PFSK-1 (cell line): ENCODE results near the gene CISTR.

Experiments
- FOXP2 ChIP-seq: optimal IDR thresholded peaks from 2 replicates; pipeline ENCODE3; 2011; ENCODE audit warnings: borderline replicate concordance, control low read depth, inconsistent platforms; ENCODE audit not compliant: insufficient read depth; ENCODE audit errors: extremely low read length, extremely low read depth
- POLR2AphosphoS5 ChIP-seq: IDR thresholded peaks from 2 replicates; pipeline ENCODE4 v1.6.1; 2012; ENCODE audit warnings: low read depth, mild to moderate bottlenecking, control low read depth, low read length, moderate library complexity
- REST ChIP-seq, 2 experiments: IDR thresholded peaks; 2 replicates each; pipeline versions ENCODE4 v1.6.1 to v1.8.0; 2011 to 2012; ENCODE audit warnings: low read depth in 2 of 2, low read length in 2 of 2, control low read depth in 1 of 2, inconsistent platforms in 1 of 2, mild to moderate bottlenecking in 1 of 2, moderate library complexity in 1 of 2; ENCODE audit not compliant: insufficient read depth in 1 of 2
- TAF1 ChIP-seq: IDR thresholded peaks from 2 replicates; pipeline ENCODE4 v1.6.1; 2012; ENCODE audit warnings: low read length, control low read depth, borderline replicate concordance; ENCODE audit not compliant: insufficient read depth

DNA sequence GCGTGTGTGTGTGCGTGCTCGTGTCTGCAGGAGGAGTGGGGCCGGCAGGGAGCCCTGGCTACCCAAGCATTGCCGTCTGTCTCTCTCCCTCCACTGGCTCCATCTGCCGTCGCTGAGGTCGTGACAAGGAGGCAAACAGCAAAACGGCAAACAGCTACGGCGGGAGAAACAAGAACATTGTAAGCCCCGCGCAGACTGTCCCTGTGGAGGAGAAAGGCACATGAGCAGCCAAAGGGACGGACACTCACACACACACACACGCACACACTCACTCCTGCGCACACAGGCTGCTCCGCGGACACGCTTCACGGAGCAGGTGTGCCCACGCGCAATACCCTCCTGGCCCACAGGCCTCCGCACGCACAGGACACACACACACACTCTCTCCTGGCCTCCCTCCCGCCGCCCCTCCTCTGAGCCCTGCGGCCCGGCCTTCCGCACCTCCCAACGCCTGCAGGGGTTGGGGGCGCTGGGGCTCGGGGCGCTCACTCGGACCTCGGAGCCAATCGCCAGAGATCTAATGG is 905 bp downstream of the CISTR start:
- TF ChIP-seq REST (IDR thresholded peaks at IDR 0.05; ENCODE audit: insufficient read depth in 1 of 2, low read depth in 2 of 2, low read length in 2 of 2) = no peak
- TF ChIP-seq TAF1 = no peak
- TF ChIP-seq POLR2AphosphoS5 = no peak
- TF ChIP-seq FOXP2 = no peak
